ENCODE results near the gene H6PD.

H6PD gene

DNA sequence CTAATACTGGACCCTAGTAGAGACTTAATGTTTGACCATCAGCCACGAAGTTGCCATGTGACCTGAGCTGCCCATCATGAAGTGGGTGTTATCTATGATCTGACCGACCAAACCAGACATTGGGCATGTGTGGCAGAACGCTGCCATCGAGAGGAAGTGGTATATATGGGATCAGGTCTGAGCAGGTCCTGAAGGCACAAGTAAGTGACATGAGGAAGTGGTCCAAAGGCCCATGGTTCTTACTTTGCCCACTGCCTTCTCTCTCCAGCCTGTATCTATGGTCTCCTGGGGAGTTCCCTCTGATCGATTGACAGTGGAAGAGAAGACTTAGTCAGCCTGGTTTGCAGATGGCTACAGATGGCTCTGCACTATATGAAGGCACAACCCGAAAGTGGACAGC, 66.0 kb downstream of the H6PD start:
- no peak for DNase-seq

DNA sequence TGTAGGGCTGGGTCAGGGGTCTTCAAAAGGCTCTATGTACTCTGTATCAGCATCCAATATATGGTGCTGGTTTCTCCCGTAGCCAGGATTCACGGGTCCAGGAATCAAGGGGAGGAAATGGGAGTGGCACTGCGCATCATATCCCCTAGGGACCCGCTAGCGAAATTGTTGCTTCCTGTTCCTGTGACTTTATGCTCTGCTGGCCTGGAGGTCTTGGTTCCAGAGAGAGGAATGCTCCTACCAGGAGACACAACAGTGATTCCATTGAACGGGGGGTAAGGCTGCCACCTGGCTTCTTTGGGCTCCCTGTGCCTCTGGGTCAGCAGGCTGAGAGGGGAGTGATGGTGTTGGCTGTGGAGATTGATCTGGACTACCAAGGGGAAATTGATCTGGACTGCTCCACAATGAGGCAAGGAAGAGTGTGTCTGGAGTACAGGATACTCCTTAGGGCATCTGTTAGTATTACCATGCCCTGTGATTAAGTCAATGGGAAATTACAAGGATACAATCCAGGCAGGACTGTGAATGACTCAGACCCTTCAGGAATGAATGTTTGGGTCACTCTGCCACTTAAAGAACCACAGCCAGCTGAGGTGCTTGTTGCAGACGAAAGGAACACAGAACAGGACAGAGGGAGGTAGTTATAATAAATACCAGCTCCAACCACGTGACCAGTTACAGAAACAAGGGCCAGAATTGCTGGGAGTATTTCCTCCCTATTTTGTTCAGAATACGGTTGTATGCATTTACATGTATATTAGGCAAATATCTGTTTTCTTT, 68.4 kb downstream of the H6PD start:
- DNase-seq: peak in 1 of 2 experiments; percentile 31

DNA sequence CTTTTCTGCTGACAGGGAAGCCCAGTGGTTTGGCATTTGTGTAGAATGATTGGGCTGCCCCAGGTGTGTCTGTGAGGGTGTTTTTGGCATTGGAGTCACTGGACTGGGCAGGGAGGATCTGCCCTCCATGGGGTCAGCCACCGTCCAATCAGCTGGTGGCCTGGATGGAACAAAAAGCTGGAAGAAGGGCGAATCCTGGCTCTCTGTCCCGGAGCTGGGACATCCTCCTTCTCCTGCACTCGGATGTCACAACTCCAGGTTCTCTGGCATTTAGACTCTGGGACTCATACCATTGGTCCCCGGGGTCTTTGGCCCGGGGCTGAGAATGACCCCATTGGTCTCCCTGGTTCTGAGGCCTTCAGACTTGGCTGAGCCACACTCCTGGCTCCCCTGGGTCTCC, 69.3 kb downstream of the H6PD start:
- no peak for DNase-seq

- no peak for DNase-seq
These were observed 70.6 kb downstream of the H6PD start for GRCh38 chr1:9305216-9305615.

DNA sequence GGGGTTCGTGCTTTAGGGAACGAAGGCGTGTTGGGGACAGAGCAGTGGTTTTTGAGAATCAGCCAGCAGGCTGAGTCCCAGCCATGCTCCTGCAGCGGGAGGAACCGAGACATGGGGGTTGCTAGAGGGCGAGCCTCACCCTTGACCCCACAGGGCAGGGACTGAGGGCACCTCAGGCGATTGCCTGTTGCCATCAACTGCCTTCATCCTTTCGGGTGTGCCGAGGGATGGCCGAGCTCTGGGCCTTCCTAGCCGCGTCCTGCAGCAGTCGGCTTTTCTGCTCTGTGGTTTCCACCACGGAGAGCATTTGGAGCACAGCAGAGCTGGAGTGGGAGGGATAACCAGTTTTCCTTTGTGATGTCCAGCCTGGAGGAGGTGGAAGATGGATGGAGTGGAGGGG, 71.4 kb downstream of the H6PD start:
- no peak for DNase-seq

DNA sequence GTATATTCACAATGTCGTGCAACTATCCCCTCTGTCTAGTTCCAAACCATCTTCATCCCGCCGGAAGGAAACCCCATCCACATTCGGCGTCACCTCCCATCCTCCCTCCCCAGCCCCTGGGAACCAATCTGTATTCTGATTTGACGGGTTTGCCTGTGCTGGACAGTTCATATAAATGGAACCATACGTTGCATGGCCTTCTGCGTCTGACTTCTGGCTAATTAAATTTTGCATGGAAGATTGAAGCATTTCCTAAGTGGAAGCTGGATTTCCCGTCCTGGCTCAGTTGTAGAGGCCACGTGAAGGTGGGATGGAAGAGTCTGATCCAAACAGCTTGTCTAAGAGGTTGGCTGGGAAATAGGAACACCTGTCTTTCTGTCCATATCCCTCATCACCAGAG, 72.7 kb downstream of the H6PD start:
- no peak for DNase-seq

DNA sequence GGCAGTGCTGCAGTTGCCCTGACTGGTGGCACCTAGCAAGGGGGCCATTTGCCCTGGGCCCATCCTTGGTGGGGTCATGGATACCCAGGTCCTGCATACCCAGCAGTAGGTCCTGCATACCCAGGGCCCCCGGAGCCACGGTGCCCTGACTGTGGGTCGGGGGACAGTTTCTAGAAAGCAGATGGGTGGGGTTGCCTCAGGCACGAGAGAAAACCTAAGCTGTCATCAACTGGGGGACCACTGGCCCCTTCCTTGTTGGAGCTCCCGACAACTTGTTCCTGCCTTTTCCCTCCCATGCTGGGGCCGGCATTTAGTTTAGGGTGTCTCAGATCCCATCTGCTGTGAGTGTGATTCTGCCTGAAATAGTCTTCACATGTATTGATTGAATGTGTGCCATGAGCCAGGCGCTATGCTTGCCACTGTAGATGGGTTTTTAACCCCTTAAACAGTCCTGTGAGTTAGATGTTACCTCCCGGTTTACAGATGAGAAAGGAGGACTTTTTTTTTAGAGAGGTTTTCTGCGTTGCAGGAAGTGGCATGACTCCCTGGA, 73.7 kb downstream of the H6PD start:
- no peak for DNase-seq

GRCh38 chr1:9309080-9309479, 74.5 kb downstream of the H6PD start:
- DNase-seq: no peak

DNA sequence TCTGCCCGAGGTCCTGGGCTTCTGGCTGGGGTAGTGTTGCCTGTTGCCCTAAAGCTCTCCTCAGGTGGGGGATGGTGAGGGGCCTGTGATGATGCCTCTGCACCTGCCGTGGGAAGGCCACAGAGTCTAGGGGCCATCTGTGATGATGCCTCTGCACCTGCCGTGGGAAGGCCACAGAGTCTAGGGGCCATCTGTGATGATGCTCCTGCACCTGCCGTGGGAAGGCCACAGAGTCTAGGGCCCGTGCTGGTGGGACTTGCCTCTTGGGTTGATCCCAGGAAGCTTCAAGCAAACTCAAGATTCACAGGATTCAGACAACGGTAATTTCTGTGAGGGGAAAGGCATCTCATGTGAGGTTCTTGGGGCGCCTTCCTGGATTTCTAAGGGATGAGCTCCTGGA, 75.4 kb downstream of the H6PD start:
- no peak for DNase-seq

DNA sequence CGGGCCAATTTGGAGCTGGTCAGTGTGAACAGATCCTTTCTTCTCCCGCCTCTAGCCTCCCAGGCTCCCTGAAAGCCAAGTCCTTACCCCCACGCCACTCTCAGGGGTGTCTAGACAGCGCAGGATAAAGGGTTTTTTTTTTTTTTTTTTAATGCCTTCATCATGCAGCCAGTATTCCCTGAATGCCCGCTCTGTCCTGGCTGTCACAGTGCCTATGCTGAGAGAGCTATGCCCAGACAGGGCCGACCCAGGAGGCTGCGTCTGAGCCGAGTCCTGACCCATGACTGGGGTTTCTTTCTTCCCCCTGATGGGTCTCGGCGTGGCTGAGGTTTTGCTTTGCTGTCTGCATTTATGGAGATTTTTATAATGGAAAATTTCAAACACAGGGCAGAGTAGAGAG, 76.5 kb downstream of the H6PD start:
- DNase-seq: no peak

- no peak for DNase-seq
These were observed 76.9 kb downstream of the H6PD start for GRCh38 chr1:9311479-9311878.

DNA sequence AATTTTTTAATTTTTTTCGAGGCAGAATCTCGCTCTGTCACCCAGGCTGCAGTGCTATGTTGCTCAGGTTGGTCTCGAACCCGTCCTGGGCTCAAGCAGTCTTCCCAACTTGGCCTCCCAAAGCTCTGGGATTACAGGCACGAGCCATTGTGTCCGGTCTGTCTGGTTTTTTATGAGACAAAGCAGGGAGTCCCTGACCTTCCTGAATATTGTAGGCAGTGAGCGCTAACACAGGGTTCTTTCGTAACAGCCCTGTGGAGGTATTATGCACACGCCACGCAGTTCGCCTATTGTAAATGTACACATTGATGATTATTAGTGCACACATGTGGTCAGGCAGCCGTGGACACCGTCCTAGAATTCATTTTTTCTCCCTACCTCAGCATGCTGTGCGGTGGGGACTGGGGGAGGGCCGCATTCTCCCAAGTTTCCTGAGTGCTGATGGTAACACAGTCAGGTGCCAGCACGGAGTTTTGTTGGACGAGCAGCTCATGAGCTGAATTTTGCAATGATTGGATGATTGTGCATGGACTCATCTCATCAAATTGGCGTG, 77.7 kb downstream of the H6PD start:
- no peak for DNase-seq

- DNase-seq: no peak
These were observed 79.0 kb downstream of the H6PD start for GRCh38 chr1:9313576-9313975.

GRCh38 chr1:9314111-9314510, 79.5 kb downstream of the H6PD start:
- DNase-seq: no peak

DNA sequence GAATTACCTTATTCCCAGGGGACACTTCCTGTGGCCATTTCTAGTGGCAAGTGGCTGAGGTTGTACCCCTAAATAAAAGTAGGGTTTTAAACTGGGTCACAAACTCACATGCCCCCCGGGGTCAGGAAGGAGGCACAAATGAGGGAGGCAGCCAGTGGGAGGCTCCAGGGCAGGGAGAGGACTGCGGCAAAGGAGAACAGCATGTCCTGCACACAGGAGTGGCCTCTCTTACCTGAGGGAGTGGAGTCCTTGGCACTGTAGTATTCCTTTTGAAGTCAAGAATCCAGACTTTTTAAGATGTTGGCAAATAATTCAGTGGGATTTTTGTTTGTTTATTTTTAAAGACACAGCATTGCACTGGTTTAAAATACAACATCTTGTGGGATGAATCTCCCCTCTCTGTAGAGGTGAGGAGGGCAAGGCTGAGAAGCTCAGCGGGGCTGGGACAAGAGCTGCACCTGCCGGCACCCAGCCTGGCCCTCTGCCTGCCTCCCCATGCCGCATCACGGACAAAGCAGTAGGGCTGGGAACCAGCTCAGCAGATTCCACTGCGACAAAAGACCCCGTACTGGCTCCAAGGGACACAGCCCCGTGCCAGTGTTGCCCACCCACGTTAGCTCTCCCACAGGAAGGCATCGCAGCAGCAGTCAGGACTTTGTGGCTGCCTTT, 80.3 kb downstream of the H6PD start:
- DNase-seq: no peak

- no peak for DNase-seq
These were observed 81.0 kb downstream of the H6PD start for GRCh38 chr1:9315411-9316079.

DNA sequence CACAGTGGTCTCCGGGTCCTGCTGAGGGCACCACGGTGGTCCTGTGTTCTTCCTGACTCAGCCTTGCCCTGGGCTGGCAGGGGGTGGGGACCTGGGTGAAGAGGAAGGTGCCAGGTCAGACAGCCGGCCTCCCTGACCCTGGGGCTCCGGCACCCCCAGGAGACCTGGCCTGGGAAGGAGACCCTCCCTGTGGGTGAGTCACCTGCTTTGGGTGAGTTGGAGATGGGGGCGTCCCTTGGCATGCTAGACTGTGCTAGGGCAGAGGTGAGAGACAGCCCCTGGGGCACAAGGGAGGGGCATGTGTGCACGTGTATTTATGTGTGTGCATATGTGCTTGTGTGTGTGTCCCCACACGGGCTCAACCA, 81.5 kb downstream of the H6PD start:
- no peak for DNase-seq

- DNase-seq: no peak
These were observed 81.9 kb downstream of the H6PD start for GRCh38 chr1:9316512-9316911.

GRCh38 chr1:9317072-9317471, 82.5 kb downstream of the H6PD start:
- DNase-seq: no peak

DNA sequence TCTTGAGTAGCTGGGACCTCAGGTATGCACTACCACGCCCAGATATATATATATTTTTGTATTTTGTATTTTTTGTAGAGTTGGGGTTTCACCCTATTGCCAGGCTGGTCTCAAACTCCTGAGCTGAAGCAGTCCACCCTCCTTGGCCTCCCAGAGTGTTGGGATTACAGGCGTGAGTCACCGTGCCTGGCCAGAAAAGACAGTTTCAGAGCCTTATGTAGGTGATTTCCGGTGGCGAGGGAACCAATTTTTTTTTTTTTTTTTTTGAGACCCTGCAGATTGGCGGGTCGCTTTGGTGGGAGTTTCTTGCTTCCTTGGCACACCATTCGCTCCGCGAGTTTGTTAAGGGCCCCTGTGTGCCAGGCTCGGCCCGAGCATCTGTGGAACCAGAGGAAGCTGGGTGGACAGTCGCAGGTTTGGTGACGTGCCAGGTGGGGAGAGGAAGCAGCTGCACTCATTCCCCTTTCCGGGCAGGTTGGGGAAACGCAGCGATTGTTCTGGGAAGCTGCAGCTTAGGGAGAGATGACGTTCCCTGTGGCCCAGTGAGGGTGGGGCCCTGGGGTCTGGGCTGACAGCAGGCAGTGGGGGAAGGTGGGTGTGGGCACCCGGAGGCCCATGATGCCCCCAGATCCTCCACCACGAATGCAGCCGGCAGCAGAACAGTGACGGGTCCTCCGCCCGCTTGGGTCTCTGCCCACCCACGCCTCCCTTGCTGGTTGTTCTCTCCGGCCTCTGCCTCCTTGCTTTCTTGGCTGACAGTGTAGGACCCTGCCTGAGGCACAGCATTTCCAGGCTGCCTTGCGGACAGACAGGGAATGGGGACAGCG, 83.2 kb downstream of the H6PD start:
- no peak for DNase-seq

DNA sequence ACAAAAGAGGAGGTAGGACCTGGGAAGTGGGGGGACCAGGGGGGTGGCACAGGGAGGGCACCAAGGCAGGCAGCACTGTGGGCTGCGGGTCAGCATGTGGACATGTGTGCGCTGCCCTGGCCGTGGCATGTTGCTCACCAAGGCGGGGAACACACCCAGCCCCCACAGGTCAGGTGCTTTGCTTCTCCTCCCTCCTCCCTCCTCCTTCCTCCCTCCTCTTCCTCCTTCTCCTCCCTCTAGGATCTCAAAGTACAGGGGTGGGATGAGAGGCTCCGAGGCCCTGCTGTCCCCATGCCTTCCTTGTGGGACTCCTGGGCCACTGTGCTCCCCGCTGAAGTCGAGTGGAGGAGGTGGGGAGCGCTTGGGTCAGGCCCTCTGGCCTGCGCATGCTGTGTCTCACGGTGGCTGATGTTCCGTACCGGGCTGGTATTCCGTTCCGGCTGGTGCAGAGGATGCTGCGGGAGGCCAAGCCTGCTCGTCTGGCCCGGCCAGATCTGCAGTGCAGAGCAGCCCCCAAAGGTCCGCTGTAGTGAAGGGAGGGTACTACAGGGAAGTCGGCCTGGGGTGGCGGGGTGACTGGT, 84.7 kb downstream of the H6PD start:
- DNase-seq: no peak

- no peak for DNase-seq
These were observed 85.4 kb downstream of the H6PD start for GRCh38 chr1:9319789-9320519.

Data from NCI-H524 (cell line).